ENCODE data around the gene ARHGEF28. TPM values are rescaled to one million over a fixed set of nuclear protein-coding genes. Genes with fewer than 3 reads are reported as not detected.

ARHGEF28 gene
- total and polyA plus RNA-seq, 10 of the 15 experiments (the other 5 are each of a cell fraction or from before 2014, with no cell fraction given) = 0.10 to 0.72 (median 0.22) TPM; not detected in 2

DNA sequence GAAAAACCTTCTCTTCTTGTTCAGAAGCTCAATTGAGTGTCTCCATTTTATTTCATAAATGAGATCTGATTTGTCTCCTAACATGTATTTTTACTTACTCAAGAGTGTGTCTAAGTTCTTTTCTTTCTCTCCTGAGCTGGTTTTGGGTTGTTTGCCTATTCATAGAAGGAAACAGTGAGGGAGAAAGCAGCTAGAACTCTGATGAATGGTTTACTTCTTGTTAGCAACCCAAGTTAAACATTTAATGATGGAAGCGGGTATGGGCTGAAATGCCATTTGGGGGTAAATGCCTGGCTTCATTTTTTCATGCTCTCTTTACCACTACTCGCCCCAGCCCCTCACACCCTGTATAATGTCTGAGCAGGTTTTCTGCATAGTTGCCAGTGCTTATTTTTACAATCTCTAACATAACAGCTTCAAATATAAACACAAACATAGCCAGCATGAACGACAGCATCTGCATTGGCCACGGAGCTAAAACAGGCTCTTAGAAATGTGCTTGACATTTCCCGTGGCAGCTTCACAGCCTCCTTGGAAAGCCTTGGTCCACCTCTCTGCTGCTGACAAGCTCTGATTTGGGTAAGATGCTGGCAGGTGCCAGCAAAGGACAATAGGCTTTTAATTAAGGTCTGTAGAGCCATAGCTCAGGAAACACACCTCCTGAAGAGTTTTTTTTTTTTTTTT is 321.1 kb downstream of the ARHGEF28 start:
- Histone ChIP-seq H3K27ac (ENCODE audit: control insufficient read depth, insufficient read depth) (no peak overlapping the region), H3K9me3 (replicated peaks; ENCODE audit: control insufficient read depth, insufficient read depth, low read length) (no peaks in the 10 kb centered on the region), H3K36me3 (ENCODE audit: control insufficient read depth in 2 of 2, insufficient read depth in 2 of 2, low read length in 1 of 2) (no peaks in the 10 kb centered on the region), H3K4me1 (ENCODE audit: control insufficient read depth, insufficient read depth, low read length) (no peaks in the 10 kb centered on the region), H3K79me2 (ENCODE audit: control insufficient read depth, insufficient read depth, low read length) (no peaks in the 10 kb centered on the region), H3K4me3 (no peak overlapping the region), H3K4me2 (ENCODE audit: control insufficient read depth, insufficient read depth) (no peak overlapping the region), H3K27me3 (replicated peaks in 1 of 2; ENCODE audit: control insufficient read depth in 2 of 2, insufficient read depth in 2 of 2, low read length in 1 of 2) (no peaks in the 10 kb centered on the region; a peak in 1 of 4 replicates), H3K9ac (ENCODE audit: control insufficient read depth, insufficient read depth, low read length) (no peak overlapping the region), H2AFZ (ENCODE audit: control insufficient read depth, low read depth, low read length) (no peak overlapping the region), H4K20me1 (ENCODE audit: control insufficient read depth, insufficient read depth) (no peaks in the 10 kb centered on the region)
- in situ Hi-C loops (cut with MboI) = no loop called here
- DNase-seq (ENCODE audit: low read depth, low spot score) (no peak), FAIRE-seq (no peak), ATAC-seq (no peak)
- 28% methylated on average over 5 of the region's 5 CpGs for WGBS (ENCODE audit: insufficient coverage, insufficient replicate concordance, low lambda C conversion rate, missing lambda C conversion rate)
- intact Hi-C loops (cut with micrococcal nuclease; ENCODE audit: unreplicated experiment) = no loop called here
- TF ChIP-seq, protein P1, sequence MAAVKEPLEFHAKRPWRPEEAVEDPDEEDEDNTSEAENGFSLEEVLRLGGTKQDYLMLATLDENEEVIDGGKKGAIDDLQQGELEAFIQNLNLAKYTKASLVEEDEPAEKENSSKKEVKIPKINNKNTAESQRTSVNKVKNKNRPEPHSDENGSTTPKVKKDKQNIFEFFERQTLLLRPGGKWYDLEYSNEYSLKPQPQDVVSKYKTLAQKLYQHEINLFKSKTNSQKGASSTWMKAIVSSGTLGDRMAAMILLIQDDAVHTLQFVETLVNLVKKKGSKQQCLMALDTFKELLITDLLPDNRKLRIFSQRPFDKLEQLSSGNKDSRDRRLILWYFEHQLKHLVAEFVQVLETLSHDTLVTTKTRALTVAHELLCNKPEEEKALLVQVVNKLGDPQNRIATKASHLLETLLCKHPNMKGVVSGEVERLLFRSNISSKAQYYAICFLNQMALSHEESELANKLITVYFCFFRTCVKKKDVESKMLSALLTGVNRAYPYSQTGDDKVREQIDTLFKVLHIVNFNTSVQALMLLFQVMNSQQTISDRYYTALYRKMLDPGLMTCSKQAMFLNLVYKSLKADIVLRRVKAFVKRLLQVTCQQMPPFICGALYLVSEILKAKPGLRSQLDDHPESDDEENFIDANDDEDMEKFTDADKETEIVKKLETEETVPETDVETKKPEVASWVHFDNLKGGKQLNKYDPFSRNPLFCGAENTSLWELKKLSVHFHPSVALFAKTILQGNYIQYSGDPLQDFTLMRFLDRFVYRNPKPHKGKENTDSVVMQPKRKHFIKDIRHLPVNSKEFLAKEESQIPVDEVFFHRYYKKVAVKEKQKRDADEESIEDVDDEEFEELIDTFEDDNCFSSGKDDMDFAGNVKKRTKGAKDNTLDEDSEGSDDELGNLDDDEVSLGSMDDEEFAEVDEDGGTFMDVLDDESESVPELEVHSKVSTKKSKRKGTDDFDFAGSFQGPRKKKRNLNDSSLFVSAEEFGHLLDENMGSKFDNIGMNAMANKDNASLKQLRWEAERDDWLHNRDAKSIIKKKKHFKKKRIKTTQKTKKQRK (IDR thresholded peaks at IDR 0.05; ENCODE audit: low read depth, low read length) = no peak
- TF ChIP-seq, protein P2, sequence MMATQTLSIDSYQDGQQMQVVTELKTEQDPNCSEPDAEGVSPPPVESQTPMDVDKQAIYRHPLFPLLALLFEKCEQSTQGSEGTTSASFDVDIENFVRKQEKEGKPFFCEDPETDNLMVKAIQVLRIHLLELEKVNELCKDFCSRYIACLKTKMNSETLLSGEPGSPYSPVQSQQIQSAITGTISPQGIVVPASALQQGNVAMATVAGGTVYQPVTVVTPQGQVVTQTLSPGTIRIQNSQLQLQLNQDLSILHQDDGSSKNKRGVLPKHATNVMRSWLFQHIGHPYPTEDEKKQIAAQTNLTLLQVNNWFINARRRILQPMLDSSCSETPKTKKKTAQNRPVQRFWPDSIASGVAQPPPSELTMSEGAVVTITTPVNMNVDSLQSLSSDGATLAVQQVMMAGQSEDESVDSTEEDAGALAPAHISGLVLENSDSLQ (IDR thresholded peaks at IDR 0.05) = no peak
- no peak for TF ChIP-seq ZNF24 (IDR thresholded peaks at IDR 0.05)
- BruUV-seq (replicated peaks) = no TSS peak
- ChIA-PET CTCF (interaction anchor here (0.6 to 1.9 kb wide), 5 partner anchors 8 to 702 kb away, joined by 3 to 5 read pairs (median 3); no protein-coding TSS in a partner anchor), RAD21 (ENCODE audit: unreplicated experiment) (interaction anchor here (0.7 to 2.0 kb wide), 5 partner anchors 9 to 694 kb away, joined by 3 to 4 read pairs (median 3); partner anchors contain the start of gene ENC1), SMC1A (ENCODE audit: uncharacterized antibody, unreplicated experiment) (interaction anchor here (0.6 to 1.1 kb wide), 3 partner anchors 17 to 45 kb away, joined by 3 to 5 read pairs (median 3); no protein-coding TSS in a partner anchor), POLR2A (no interaction called here)

All from GM12878 (cell line).